GM19397 (cell line): ENCODE results near the gene PRIM2.
"Not testable (repeated sequence)": the region's sequence is repeated elsewhere in the genome, so short reads cannot be mapped to it uniquely, and the experiment has no call there.

Experiments used
- ATAC-seq: cut with Tn5 transposase; IDR thresholded peaks from one replicate; pipeline ENCODE4 v1.9.1; 2021; ENCODE audit warnings: mild to moderate bottlenecking, moderate library complexity; ENCODE audit not compliant: unreplicated experiment

Gene PRIM2

GRCh38 chr6:57307850-57308249, 9.6 kb upstream of the PRIM2 start:
- ATAC-seq = no peak

DNA sequence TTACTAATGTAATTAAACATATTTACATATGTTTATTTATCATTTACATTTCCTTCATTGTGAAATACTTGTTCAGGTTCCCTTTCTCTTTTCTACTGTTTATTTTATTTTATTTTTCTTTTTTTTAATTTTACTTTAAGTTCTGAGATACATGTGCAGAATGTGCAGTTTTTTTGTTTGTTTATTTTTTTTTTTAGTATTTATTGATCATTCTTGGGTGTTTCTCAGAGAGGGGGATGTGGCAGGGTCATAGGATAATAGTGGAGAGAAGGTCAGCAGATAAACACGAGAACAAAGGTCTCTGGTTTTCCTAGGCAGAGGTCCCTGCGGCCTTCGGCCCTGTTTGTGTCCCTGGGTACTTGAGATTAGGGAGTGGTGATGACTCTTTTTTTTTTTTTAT, 8.7 kb upstream of the PRIM2 start:
- ATAC-seq = not testable (repeated sequence)

DNA sequence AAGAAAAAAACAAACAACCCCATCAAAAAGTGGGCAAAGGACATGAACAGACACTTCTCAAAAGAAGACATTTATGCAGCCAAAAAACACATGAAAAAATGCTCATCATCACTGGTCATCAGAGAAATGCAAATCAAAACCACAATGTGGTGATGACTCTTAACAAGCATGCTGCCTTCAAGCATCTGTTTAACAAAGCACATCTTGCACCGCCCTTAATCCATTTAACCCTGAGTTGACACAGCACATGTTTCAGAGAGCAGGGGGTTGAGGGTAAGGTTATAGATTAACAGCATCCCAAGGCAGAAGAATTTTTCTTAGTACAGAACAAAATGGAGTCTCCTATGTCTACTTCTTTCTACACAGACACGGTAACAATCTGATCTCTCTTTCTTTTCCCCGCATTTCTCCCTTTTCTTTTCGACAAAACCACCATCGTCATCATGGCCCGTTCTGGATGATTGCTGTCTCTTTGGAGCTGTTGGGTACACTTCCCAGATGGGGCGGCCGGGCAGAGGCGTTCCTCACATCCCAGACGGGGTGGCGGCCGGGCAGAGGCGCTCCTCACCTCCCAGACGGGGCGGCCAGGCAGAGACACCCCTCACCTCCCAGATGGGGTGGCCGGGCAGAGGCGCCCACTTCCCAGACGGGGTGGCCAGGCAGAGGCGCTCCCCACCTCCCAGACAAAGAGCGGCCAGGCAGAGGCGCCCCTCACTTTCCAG, 7.2 kb upstream of the PRIM2 start:
- not testable (repeated sequence) for ATAC-seq

GRCh38 chr6:57310817-57311157, 6.6 kb upstream of the PRIM2 start:
- no peak for ATAC-seq

DNA sequence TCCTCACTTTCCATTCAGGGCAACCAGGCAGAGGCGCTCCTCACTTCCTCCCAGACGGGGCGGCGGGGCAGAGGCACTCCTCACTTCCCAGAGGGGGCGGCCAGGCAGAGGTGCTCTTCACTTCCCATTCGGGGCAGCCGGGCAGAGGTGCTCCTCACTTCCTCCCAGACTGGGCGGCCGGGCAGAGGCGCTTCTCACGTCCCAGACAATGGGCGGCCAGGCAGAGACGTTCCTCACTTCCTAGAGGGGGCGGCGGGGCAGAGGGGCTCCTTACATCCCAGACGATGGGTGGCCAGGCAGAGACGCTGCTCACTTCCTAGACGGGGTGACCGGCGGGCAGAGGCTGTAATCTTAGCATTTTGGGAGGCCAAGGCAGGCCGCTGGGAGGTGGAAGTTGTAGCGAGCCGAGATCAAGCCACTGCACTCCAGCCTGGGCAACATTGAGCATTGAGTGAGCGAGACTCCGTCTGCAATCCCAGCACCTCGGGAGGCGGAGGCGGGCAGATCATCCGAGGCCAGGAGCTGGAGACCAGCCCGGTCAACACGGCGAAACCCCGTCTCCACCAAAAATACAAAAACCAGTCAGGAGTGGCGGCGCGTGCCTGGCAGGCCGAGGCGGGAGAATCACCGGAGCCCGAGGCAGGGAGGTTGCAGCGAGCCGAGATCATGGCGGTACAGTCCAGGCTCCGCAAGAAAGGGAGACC, 6.0 kb upstream of the PRIM2 start:
- not testable (repeated sequence) for ATAC-seq

DNA sequence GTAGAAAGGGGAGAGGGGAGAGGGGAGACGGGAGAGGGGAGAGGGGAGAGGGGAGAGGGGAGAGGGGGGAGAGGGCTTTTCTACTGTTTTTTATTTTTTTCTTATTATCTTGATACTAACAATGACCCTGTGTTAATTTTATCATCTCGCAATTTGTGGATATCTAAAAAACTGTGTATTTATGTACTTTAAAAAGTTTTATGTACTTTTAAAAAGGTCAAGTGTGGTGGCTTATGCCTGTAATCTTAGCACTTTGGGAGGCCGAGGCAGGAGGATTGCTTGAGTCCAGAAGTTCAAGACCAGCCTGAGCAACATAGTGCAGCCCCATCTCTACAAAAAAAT, 5.5 kb upstream of the PRIM2 start:
- no peak for ATAC-seq

DNA sequence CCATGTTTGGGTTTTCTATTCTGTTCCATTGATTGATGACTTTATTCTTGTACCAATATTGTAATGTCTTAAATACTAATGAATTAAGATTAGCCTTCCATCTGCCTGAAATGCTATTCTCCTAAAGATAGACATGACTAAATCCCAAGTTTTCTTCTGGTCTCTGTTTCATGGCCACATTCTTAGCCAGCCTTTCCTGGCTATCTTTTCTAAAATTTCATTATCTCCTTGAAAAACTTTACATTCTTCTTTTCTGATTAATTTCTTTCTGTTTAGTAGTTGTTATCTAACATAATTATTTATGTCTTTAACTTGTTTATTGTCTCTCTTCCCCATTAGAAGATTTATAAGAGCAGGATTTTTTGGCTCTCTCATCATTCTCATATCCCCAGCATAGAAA, 4.4 kb upstream of the PRIM2 start:
- ATAC-seq = no peak

DNA sequence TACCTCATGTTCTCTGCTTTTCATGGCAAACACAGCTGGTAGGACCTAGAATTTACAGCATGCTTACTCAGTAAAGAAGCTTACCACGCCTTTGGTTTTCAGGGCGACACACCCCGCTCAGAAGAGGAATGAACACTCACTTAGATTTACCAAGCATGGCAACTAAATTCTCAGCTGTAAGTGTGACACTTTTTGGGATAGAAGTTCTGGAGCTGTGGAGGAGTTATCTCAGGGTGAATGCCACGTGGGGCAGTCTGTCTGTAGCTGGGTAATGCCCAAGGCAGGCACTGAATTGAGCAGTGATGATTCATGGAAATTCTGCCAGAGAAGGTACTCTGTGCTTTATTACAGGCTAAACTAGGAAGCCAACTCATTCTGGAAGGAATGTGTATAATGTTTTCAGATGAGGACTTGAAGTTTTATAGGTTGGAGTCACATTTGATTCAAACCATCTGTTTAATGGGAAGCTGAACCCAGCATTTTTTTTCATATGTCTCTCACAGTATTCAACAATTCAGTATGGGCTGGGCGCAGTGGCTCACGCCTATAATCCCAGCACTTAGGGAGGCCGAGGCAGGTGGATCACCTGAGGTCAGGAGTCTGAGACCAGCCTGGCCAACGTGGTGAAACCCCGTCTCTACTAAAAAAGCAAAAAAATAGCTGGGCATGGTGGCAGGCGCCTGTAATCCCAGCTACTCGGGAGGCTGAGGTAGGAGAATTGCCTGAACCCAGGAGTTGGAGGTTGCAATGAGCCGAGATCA, 3.5 kb upstream of the PRIM2 start:
- ATAC-seq = no peak

- no peak for ATAC-seq
Measured at GRCh38 chr6:57315111-57315510, 2.3 kb upstream of the PRIM2 start.

DNA sequence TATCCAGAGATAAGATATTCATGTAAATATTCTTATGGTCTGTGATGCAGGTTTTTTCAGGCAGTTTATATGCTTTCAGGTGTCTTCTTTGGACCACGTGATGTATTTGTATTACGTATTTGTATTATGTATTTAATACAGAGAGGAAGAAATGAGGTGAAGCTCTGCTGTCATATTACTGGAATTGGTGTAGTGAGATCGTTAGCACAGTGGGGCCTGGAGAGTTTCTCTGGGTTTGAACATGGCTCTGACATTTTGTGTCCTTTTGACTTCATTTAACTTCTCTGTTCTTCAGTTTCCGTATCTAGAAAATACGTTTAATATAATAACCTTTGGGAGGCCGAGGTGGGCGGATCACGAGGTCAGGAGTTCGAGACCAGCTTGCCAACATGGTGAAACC, 1.6 kb upstream of the PRIM2 start:
- no peak for ATAC-seq

DNA sequence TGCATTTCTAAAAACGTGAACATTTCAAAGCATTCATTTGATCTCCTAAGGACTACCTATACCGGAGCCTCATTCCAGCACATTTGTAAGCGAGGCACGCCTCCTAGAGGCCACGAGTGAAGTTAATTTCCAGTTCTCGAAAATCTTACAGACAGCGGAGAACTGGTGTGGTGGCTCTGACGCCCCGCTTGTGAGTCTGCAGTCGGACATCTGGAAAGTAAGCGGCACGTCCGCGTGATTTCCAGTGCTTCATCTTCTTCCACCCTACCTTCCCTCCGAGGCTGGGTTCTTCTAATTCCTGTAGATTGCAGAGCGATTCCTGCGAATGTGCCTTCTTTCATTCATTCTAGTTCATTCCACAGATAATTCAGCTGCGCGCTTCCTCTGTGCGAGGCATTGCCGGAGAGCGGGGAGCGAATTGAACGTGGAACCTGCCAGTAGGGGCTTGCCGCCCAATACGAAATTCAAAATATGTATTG, 810 bp upstream of the PRIM2 start:
- ATAC-seq = peak; percentile 88

GRCh38 chr6:57324538-57324937, 7.1 kb downstream of the PRIM2 start:
- ATAC-seq = no peak

DNA sequence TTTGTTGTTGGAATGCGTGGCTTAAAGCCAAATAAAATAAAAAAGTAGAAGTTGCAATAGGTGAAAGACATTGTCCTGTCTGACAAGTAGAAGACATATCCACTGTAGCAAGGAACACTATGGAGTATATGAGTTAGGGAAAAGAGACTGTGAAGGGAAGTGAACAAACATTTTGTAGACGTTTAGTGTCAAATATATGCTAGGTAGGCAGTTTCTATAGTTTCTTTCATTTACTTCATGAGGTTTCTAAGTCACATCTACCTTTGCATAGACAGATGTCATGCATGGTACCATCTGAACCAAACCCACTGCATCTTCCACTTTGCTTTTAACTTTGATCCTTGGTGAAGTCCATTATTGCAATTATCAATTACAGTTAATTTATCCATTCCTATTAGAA, 9.9 kb downstream of the PRIM2 start:
- ATAC-seq = no peak

DNA sequence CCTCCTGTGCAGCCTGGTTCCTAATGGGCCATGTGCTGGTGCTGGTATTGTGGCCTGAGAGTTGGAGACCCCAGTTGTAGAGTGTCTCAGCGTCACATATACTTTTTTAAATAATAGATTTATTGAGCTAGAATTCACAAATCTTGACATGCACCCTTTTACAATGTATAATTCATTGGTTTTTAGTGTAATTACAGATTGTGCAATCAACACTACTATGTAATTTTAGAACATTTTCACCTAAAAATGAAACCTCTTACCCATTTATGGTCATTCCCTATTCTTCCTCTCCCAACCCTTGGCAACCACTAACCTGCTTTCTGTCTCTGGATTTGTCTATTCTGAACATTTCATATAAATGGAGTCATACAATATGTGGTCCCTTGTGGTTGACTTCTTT, 10.6 kb downstream of the PRIM2 start:
- no peak for ATAC-seq

- no peak for ATAC-seq
Measured at GRCh38 chr6:57329933-57330332, 12.5 kb downstream of the PRIM2 start.

- no peak for ATAC-seq
Measured at GRCh38 chr6:57342148-57342669, 24.8 kb downstream of the PRIM2 start.

- ATAC-seq = not testable (repeated sequence)
Measured at GRCh38 chr6:57343342-57343741, 25.9 kb downstream of the PRIM2 start.

DNA sequence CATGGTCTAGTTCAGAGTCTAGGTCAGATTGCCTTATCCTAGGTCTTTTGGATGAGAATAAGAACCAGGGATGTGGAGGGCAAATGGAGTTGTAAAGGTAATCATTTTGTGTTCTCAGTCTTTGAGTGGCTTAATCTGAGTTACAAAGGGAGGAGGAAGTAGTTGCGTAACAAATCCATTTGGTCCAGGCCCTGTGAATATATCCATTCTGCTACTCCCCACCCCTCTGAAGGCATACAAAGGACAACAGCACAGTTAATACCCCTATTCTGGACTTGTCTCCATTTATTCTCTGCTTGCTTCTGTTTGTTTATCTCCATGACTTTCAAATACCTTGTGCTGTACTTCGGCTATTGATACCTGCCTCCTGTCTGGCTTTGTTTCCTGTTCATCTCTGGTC, 29.3 kb downstream of the PRIM2 start:
- not testable (repeated sequence) for ATAC-seq

DNA sequence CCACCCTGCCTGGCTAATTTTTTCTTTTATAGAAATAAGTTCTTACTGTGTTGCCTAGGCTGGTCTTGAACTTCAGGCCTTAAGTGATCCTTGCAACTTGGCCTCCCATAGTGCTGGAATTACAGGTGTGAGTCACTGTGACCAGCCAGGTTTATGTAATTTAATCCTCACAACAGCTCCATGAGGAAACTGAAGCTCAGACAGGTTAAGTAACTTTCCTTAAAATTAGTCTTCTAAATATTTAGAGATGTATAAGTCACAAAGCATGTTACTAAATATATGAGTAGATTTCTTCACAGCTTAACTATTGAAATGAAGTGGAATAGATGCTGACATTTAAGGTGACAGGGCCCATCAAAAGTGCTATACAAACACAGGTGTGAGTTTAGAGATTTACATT, 30.2 kb downstream of the PRIM2 start:
- not testable (repeated sequence) for ATAC-seq

DNA sequence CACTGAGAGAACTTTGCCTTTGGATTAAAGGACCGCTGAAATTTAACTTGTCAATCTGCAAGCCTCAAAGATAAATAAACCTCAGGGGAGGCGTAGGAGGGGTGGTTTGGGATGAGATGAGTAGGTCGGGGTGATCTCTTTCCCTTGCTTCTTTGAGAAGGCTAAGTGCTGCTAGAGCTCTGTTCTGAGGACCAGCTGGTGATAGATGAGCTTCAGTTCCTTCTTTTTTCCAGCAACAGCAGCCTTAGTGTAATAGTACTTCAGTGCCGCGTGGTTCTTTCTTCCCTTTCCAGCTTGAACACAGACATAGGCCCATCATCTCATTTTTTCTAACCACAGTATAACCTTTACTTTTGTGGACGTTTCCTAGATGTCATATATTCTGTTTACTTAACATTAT, 33.0 kb downstream of the PRIM2 start:
- not testable (repeated sequence) for ATAC-seq

DNA sequence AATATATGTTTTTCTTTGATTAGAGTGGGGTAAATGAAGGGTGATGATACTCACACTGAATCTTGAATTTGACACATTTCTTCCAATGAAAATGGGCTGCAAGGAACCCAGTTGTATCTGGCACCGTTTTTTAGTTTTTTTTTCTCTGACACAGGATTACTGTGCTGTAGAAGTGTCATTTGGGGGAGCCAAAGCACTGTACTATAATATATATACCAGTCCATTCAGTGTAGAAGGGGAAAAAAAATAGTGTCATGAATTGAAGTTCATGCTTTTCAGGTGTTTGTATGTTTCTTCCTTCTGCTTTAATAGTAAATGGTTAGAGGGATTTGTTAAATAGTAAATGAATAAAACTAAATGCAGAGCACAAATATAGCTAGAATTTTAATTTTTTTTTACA, 35.2 kb downstream of the PRIM2 start:
- ATAC-seq = not testable (repeated sequence)

DNA sequence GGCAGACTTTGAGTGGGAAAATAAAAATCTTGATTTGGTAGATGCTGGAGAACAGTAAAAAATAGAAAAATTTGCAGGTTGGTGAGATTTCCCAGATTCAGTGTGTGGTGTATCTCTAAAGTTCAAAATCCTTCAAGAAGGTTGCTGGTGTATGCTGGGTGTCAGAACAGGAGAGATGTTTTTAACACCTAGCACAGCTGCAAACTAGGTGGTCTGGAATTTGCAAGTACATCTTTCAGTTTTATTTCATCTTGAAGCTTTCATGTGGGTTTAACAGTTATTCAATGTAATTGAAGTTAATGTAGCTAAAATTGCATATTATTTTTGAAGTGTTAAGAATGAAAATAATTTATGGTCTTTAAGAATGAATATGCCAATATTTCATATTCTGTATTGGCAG, 40.9 kb downstream of the PRIM2 start:
- not testable (repeated sequence) for ATAC-seq
